Adipocyte (in vitro differentiated cells): Measurements from ENCODE around the gene TMC8.
A peak's percentile ranks its signal among the peaks of the same experiment; 100 is the strongest.
"Not testable (repeated sequence)": the region's sequence is repeated elsewhere in the genome, so short reads cannot be mapped to it uniquely, and the experiment has no call there.

Source experiments
- DNase-seq: peaks from one replicate; pipeline ENCODE4 v3.0.0-alpha.2; 2015; ENCODE audit warnings: low read depth
- H3K27me3 ChIP-seq: replicated peaks from 2 replicates; pipeline ENCODE4 v1.7.0; 2013; ENCODE audit warnings: mild to moderate bottlenecking, low read length, moderate library complexity; ENCODE audit not compliant: control insufficient read depth, insufficient read depth
- H3K36me3 ChIP-seq: 2 replicates; pipeline ENCODE4 v1.7.0; 2013; ENCODE audit warnings: low read length, mild to moderate bottlenecking, moderate library complexity; ENCODE audit not compliant: control insufficient read depth, insufficient read depth, severe bottlenecking
- H3K4me1 ChIP-seq: 2 replicates; pipeline ENCODE4 v1.7.0; 2013; ENCODE audit warnings: mild to moderate bottlenecking, low read length, moderate library complexity; ENCODE audit not compliant: control insufficient read depth, insufficient read depth
- H3K4me3 ChIP-seq: 2 replicates; pipeline ENCODE4 v1.7.0; 2013; ENCODE audit warnings: mild to moderate bottlenecking, low read length, moderate library complexity
- H3K9ac ChIP-seq: 2 replicates; pipeline ENCODE4 v1.7.0; 2013; ENCODE audit warnings: mild to moderate bottlenecking, low read length, moderate library complexity
- H3K9me3 ChIP-seq: 2 replicates; pipeline ENCODE4 v1.7.0; 2013; ENCODE audit warnings: mild to moderate bottlenecking, low read length, moderate library complexity; ENCODE audit not compliant: control insufficient read depth

TMC8 gene

DNA sequence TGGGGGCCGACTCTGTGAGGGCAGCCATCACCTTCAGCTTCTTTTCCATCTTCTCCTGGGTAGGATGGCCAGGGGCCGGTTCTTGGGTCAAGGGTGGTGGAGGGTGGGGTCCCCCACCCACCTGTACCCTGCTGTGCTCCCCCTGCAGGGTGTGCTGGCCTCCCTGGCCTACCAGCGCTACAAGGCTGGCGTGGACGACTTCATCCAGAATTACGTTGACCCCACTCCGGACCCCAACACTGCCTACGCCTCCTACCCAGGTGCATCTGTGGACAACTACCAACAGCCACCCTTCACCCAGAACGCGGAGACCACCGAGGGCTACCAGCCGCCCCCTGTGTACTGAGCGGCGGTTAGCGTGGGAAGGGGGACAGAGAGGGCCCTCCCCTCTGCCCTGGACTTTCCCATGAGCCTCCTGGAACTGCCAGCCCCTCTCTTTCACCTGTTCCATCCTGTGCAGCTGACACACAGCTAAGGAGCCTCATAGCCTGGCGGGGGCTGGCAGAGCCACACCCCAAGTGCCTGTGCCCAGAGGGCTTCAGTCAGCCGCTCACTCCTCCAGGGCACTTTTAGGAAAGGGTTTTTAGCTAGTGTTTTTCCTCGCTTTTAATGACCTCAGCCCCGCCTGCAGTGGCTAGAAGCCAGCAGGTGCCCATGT is 41.1 kb downstream of the TMC8 start:
- not testable (repeated sequence) for H3K9ac ChIP-seq, H3K9me3 ChIP-seq, H3K4me3 ChIP-seq, H3K27me3 ChIP-seq, H3K36me3 ChIP-seq, DNase-seq
- peaks cover 12% of the 10 kb centered on the region for H3K4me1 ChIP-seq

DNA sequence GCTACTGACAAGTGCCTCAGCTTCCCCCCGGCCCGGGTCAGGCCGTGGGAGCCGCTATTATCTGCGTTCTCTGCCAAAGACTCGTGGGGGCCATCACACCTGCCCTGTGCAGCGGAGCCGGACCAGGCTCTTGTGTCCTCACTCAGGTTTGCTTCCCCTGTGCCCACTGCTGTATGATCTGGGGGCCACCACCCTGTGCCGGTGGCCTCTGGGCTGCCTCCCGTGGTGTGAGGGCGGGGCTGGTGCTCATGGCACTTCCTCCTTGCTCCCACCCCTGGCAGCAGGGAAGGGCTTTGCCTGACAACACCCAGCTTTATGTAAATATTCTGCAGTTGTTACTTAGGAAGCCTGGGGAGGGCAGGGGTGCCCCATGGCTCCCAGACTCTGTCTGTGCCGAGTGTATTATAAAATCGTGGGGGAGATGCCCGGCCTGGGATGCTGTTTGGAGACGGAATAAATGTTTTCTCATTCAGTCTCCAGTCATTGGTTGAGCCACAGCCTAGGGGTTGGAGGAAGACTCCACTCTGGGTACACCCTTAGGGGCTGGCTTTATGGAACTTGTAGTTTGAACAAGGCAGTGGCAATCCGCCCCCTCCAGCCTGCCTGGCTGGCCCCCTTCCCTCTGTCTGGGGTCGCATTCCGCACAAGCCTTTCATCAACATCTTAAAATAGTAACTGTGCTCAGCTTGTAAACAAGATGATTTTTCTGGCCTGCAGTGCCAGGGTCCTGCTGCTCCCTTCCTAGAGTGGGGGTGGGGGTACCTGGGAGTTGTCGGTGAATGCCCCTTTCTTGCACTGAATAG is 41.9 kb downstream of the TMC8 start:
- no peak overlapping the region for H3K9ac ChIP-seq
- peaks cover 12% of the 10 kb centered on the region for H3K4me1 ChIP-seq
- H3K9me3 ChIP-seq: no peaks in the 10 kb centered on the region
- DNase-seq: peak; percentile 10
- no peak overlapping the region for H3K4me3 ChIP-seq
- H3K36me3 ChIP-seq: no peaks in the 10 kb centered on the region
- no peaks in the 10 kb centered on the region for H3K27me3 ChIP-seq

DNA sequence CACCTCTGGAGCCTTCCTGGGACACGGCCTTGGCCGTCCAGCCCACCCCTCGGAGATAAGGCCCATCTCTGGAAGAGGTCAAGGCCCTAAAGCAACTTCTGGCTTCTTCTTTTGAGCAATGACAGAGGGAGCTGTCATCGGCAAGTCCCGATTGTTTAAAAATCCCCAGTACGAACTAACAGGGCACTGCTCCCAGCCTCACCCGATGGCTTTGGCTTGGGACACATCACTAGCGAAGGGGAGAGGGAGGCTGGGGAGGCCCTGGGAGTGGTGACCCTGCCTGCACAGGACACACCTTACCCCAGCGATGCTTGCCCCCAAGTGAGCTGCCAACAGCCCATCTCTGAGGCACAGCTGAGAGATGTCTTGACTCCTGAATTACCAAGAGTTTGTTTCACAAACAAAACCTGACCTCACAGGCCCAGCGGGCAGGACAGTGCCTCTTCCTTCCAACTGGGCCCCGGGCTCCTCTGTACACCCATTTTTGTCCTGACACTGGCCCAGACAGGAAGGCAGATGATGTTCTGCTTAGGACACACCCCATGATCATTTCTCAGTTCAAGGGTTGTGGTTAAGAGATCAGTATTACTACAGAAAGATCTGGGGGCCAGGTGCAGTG is 42.6 kb downstream of the TMC8 start:
- H3K4me3 ChIP-seq: no peak overlapping the region
- DNase-seq: no peak
- no peak overlapping the region for H3K9ac ChIP-seq
- no peaks in the 10 kb centered on the region for H3K27me3 ChIP-seq
- H3K4me1 ChIP-seq: peaks cover 12% of the 10 kb centered on the region
- H3K9me3 ChIP-seq: no peaks in the 10 kb centered on the region
- no peaks in the 10 kb centered on the region for H3K36me3 ChIP-seq

DNA sequence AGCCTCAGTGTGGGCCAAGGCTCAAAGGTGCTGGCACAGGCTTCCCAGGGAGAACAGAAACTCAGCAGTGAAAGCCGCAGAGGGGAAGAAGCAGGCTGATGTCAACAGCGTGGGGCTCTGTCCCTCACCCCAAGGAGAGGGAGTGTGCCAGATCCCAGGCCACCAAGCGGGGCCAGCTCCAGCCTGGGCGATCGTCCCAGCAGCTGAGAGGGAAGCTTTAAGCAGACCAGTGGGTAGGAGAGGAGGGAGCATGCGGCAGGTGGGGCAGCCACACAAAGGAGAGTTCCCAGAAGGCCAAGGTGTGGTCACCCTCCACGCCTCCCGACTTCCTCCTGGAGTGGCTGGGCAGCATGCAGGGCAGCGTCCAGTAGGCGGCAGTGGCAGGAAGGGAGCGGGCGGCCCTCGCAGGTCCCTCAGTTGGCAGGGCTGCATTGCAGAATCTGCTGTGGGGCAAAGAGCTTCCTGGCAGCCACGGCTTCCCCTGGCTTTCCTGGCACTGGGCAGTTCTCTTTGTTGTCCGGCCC is 43.8 kb downstream of the TMC8 start:
- Histone ChIP-seq H3K36me3 (no peaks in the 10 kb centered on the region), H3K9me3 (no peaks in the 10 kb centered on the region), H3K9ac (no peak overlapping the region), H3K4me3 (no peak overlapping the region), H3K27me3 (no peaks in the 10 kb centered on the region), H3K4me1 (peaks cover 14% of the 10 kb centered on the region)
- no peak for DNase-seq

DNA sequence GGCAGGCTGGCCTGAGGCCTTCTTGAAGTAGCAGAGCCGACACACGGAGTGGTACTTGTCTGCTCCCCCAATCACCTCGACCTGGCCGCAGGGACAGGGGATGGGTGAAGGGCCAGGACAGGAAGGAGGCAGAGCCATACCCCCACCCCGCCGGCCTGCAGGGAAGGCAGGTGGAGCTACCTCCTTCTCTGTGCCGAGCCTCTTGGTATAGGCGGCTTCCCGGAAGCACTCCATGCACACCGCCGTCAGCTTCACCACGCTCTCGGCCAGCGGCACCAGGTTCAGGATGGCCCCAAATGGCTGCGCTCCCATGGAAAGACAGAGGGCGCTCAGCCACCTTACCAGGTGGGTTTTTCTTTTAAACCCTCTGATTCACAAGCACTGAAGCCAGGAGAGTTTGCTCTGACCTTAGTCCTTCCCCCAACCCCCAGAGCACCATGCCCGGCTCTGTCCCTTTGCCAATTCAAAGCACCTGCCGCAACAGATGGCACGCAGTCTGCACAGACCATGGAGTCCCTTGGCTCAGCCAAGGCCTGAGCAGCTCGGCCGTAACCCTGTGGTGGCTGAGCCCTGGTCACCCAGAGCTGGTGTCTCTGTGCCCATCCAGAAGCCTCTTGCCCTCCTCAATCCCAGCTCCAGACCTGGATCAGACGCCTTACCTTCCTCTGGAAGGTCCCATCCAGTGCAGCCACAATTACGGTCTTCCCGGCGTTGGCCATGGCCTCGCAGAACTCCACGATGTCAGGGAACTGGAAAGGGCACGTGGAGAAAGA is 44.5 kb downstream of the TMC8 start:
- DNase-seq: no peak
- H3K27me3 ChIP-seq: no peaks in the 10 kb centered on the region
- no peaks in the 10 kb centered on the region for H3K36me3 ChIP-seq
- no peak overlapping the region for H3K9ac ChIP-seq
- peaks cover 16% of the 10 kb centered on the region for H3K4me1 ChIP-seq
- no peak overlapping the region for H3K4me3 ChIP-seq
- no peaks in the 10 kb centered on the region for H3K9me3 ChIP-seq

DNA sequence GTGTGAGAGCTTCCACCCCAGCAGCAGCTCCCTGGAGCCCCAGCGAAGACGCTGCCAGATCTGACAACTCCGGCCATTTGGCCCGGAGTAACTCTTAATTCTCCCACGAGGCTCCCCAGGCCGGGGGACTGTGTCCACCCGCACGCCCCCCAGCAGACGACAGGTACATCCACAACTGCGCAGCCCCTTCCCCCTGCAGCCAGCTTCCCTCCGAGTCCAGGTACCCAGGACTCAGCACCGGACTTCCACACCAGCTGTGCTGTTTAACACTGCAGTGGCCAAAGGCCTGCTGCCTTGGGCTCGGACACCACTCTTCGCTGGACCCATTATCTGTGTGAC is 45.0 kb downstream of the TMC8 start:
- Histone ChIP-seq H3K4me3 (no peak overlapping the region), H3K4me1 (peaks cover 16% of the 10 kb centered on the region), H3K9me3 (no peaks in the 10 kb centered on the region), H3K36me3 (no peaks in the 10 kb centered on the region), H3K9ac (no peak overlapping the region), H3K27me3 (no peaks in the 10 kb centered on the region)
- DNase-seq: no peak

DNA sequence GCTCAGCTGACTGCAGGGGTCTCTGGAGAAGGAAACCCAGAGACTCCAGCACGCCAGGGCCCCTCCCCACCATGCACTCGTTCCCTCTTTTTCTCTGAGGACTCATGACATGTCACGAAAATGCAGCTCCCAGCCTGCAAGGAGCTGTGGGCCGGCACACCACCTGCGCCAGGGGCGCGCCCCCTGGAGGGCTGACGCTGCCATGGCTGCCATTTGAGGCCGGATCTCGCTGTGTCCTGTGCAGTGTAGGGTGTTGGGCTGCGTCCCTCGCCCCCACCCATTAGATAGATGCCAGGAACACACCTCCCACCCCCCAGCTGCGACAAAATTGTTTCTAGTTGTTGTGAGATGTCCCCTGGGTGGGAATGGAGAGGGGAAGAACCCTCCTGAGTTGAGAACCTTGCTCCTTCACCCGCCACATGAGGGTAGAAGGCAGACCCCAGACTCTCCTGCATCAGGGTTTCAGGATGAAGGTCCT is 46.0 kb downstream of the TMC8 start:
- Histone ChIP-seq H3K36me3 (no peaks in the 10 kb centered on the region), H3K9me3 (no peaks in the 10 kb centered on the region), H3K27me3 (no peaks in the 10 kb centered on the region), H3K4me3 (no peak overlapping the region), H3K9ac (no peak overlapping the region), H3K4me1 (peaks cover 16% of the 10 kb centered on the region)
- DNase-seq: peak; percentile 52

DNA sequence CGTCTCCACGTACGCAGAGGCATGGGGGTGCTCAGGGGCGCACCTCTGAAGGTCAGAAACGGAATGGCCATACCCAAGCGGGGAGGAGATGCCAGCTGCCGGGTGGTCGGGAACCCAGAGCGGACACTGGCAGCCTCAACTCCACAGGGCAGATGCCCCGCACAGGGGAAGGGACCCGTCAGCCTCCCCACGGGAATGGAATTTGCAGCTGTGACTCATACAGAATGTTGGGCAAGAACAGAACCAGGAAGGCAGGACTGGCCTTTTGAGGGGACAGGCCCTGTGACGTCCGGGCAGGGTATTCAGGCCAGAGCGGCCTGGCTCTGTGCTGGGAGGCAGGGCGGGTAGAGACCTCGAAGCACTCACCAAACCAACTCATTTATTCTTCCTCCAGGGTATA is 48.8 kb downstream of the TMC8 start:
- no peak overlapping the region for H3K4me3 ChIP-seq
- peak; percentile 54 for DNase-seq
- H3K4me1 ChIP-seq: peaks cover 13% of the 10 kb centered on the region
- no peaks in the 10 kb centered on the region for H3K9me3 ChIP-seq
- no peaks in the 10 kb centered on the region for H3K27me3 ChIP-seq
- H3K36me3 ChIP-seq: no peaks in the 10 kb centered on the region
- no peak overlapping the region for H3K9ac ChIP-seq

DNA sequence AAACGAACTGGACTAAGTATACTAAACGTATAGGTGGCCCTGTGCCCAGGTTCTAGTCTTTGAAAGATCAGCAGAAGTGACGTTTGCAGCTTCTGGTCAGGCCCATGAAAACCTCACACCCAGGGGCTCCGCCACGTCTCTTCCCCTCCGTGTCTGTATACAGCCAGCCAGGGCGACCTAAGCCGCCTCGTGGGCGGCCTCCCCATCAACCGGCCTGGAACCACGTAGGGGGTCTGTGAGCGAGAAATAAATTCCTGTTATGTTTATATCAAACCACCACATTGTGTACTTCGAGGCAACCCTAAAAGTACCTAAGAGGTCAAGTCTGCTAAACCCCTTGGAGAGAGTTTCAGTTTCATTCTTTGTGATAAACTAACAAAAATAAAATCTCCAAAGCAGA is 49.5 kb downstream of the TMC8 start:
- H3K9ac ChIP-seq: no peak overlapping the region
- H3K4me3 ChIP-seq: no peak overlapping the region
- peaks cover 6% of the 10 kb centered on the region for H3K4me1 ChIP-seq
- no peaks in the 10 kb centered on the region for H3K9me3 ChIP-seq
- H3K27me3 ChIP-seq: no peaks in the 10 kb centered on the region
- DNase-seq: no peak
- H3K36me3 ChIP-seq: no peaks in the 10 kb centered on the region

DNA sequence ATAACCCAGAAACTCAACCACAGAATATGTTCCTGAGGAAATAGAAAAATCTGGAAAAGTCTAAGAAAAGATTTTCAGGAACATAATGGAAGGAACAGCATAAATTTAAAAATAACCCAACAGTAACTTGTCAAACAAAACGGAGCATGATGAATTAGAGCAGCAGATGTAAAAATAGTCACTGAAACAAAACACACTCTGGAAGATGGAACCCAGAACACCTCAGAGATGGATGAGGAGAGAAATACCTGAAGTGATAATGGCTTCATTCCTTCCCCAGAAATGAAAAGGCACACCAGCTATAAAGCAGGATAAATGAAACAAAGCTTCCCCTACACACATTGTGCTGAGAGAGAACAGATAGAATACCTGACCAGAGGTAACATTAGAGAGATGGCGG is 49.9 kb downstream of the TMC8 start:
- H3K9ac ChIP-seq: no peak overlapping the region
- H3K4me1 ChIP-seq: peaks cover 4% of the 10 kb centered on the region
- H3K9me3 ChIP-seq: no peaks in the 10 kb centered on the region
- no peak for DNase-seq
- H3K4me3 ChIP-seq: no peak overlapping the region
- no peaks in the 10 kb centered on the region for H3K27me3 ChIP-seq
- H3K36me3 ChIP-seq: no peaks in the 10 kb centered on the region

DNA sequence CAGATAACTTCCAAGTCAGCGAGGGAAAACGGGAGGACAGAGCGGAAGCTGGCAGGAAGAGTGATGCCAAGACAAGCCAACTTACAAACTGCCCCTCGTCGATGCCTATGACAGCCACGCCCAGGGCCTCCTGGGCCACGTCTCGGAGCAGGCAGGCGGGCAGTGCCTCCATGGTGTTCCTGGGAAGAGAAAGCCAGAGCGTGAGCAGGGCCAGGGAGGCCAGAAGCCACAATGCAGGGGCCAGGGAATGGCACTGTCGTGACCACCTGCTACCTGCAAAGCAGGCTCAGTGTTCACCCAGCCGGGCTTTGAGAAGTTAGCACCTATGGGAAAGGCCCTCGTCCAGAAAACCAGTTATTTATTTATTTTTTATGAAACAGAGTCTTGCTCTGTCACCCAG is 51.9 kb downstream of the TMC8 start:
- no peak for DNase-seq
- Histone ChIP-seq H3K4me1 (peaks cover 4% of the 10 kb centered on the region), H3K9me3 (no peaks in the 10 kb centered on the region), H3K27me3 (no peaks in the 10 kb centered on the region), H3K36me3 (no peaks in the 10 kb centered on the region), H3K9ac (no peak overlapping the region), H3K4me3 (no peak overlapping the region)
